GM06990 (cell line): ENCODE data around the gene AMELY.

Experiments used
- DNase-seq: peaks from one replicate; pipeline ENCODE4 v3.0.0-alpha.2; 2011; ENCODE audit not compliant: insufficient read length; ENCODE audit errors: extremely low read depth
- H3K27me3 ChIP-seq: replicated peaks from 2 replicates; pipeline ENCODE4 v1.6.0; 2011; ENCODE audit warnings: low read length; ENCODE audit not compliant: control insufficient read depth, insufficient read depth
- H3K36me3 ChIP-seq: 2 replicates; pipeline ENCODE4 v1.5.1; 2011; ENCODE audit warnings: low read length; ENCODE audit not compliant: control insufficient read depth, insufficient read depth
- H3K4me3 ChIP-seq: replicated peaks from 2 replicates; pipeline ENCODE4 v1.5.1; 2011; ENCODE audit warnings: low read depth, mild to moderate bottlenecking, control low read depth, low read length
- CTCF ChIP-seq: IDR thresholded peaks from 2 replicates; pipeline ENCODE4 v1.5.1; 2011; ENCODE audit warnings: low read length, control low read depth, mild to moderate bottlenecking, inconsistent platforms; ENCODE audit not compliant: insufficient read depth, poor library complexity, severe bottlenecking

Gene AMELY

DNA sequence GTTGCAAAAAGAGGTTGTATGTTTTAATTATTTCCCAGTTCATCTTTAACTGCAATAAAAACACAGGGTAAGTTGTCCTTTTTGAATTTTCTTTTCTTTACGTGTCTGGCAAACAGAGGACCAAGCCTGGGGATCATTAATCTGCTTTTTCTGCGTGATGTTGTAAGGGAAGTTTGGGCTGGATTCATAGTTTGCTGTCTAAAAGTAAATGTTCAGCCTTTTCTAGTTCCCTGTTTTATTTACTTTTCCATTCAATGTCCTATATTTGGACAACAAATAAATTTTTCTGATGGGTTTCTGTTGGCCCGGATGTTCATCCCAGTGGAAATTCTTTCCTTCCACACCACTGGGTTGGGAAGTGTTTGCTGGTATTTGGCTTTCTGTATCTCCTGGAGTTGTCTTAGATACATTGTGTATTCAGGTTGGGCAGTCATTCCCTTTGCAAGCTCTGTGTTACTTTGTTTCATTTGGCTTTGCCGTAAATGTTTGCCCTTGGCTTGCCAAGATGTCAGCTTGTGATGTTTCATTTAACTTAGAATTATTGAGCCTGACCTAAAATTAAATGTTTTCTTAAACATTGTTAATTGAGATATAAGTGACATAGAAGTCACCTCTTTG is 20.3 kb upstream of the AMELY start:
- TF ChIP-seq CTCF: no peak
- Histone ChIP-seq H3K27me3 (no peaks in the 10 kb centered on the region), H3K4me3 (no peak overlapping the region), H3K36me3 (no peaks in the 10 kb centered on the region)
- DNase-seq: no peak

DNA sequence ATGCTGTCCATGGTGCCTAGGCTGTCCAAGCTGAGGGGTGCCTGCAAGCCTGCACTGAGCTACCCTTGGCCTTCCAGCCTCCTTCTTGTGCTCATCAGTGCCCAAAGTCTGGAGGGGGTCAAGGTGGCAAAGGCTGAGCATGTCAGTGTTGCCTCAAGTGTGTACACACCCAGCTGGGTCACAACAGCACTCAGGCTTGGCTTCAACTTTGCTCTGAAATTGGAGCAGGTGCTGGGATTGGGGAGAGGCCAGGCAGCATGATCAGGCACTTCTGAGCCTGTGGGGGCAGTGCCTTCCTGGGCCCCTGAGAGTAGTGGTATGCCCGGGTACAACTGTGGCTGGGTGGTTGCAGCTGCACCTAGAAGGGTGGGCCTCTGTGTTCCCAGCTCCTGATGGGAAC is 17.7 kb upstream of the AMELY start:
- H3K4me3 ChIP-seq: no peak overlapping the region
- H3K36me3 ChIP-seq: no peaks in the 10 kb centered on the region
- TF ChIP-seq CTCF: no peak
- DNase-seq: no peak
- H3K27me3 ChIP-seq: no peaks in the 10 kb centered on the region

DNA sequence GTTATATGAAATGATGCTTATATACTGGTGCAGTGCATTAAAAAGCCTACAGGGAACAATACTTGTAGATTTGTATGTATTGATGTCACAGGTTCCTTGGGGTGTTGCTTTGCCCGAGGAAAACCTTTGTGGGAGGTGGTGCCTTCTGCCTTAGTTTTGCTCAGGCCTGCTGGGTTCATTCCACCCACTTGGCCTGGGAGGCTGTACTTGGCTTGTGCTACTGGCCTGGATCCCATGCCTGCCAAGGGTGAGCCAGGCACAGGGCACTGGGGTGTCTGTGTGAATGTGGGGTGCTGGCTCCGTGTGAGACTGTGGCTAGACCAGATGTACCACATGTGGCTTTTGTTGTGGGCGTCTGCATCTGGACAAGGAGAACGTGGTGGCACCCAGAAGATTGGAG is 16.7 kb upstream of the AMELY start:
- no peak overlapping the region for H3K4me3 ChIP-seq
- H3K36me3 ChIP-seq: no peaks in the 10 kb centered on the region
- no peaks in the 10 kb centered on the region for H3K27me3 ChIP-seq
- TF ChIP-seq CTCF: no peak
- no peak for DNase-seq

DNA sequence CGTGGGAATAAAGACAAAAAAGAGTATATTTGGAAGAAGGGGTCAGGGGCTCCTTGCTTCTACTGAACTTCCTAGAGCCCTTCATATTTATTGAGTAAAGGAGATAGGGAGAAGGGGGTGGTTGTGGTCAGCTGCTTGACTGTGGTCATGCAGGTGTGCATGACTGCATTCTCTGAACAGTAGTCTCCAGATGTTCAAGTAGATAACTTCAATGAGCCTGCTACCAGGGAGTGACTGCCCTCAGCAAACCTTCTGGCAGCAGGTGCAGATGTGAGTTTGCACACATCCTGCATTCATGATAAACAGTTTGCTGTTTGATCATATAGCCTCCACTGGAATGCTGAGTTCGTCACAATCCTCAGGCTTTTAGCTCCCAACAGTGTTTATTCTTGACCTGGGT is 9.5 kb upstream of the AMELY start:
- TF ChIP-seq CTCF: no peak
- Histone ChIP-seq H3K4me3 (no peak overlapping the region), H3K27me3 (no peaks in the 10 kb centered on the region), H3K36me3 (no peaks in the 10 kb centered on the region)
- DNase-seq: no peak

DNA sequence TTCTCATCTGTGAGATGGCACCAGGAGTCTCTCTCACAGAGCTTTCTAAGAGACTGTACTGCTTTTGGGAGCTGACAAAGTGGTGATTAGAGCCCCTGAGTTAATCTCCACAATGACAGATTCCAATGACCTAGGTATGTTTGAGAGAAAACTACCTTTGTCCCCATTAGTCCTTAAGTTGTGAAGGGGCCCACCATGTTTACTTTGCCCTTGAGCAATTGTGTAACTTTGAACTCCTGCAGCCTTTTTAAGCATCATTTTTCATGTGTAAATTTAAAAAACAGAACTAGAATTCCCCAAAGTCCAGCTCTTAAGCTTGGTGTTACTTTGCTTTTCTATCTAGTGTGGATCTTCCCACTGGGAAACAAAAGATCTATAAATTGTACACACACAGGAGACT is 1.8 kb upstream of the AMELY start:
- no peaks in the 10 kb centered on the region for H3K27me3 ChIP-seq
- DNase-seq: no peak
- H3K36me3 ChIP-seq: no peaks in the 10 kb centered on the region
- H3K4me3 ChIP-seq: no peak overlapping the region
- TF ChIP-seq CTCF: no peak
